Ovary (tissue), 9 donors: ENCODE results near the gene CFI. TPM values are rescaled to one million over a fixed set of nuclear protein-coding genes. Genes with fewer than 3 reads are reported as not detected.

Source experiments
- DNase-seq, 5 donors: peaks; one replicate each; pipeline ENCODE4 v3.0.0-alpha.2; 2019 to 2020
- H3K27ac ChIP-seq, 2 donors: fragments of 200-600 bp; one replicate each; pipeline versions ENCODE4 v1.5.1 to v1.8.0; 2019 to 2022
- H3K27me3 ChIP-seq: fragments of 200-600 bp; one replicate; pipeline ENCODE4 v1.8.0; 2022
- H3K36me3 ChIP-seq: fragments of 200-600 bp; sonication (generic); one replicate; pipeline ENCODE4 v1.5.1; 2019
- H3K4me1 ChIP-seq: one replicate; pipeline ENCODE4 v1.8.1; 2013; ENCODE audit warnings: mild to moderate bottlenecking, moderate library complexity; ENCODE audit not compliant: insufficient read depth
- H3K4me3 ChIP-seq: fragments of 200-600 bp; sonication (generic); one replicate; pipeline ENCODE4 v1.5.1; 2017
- H3K9me3 ChIP-seq, 2 donors: fragments of 200-600 bp in 1 of 2; sonication (generic) in 1 of 2; one replicate each; pipeline versions ENCODE4 v1.5.1 to v1.8.1; 2013 to 2019; ENCODE audit warnings: mild to moderate bottlenecking in 1 of 2, moderate library complexity in 1 of 2
- CTCF ChIP-seq, 3 donors: fragments of 450-650 bp in 2 of 3; fragments of 200-600 bp in 1 of 3; IDR thresholded peaks; one replicate each; pipeline versions ENCODE4 v1.5.1 to v1.8.0; 2016 to 2022; ENCODE audit warnings: antibody characterized with exemption in 3 of 3, mild to moderate bottlenecking in 1 of 3
- EP300 ChIP-seq: sonication (generic); formaldehyde crosslinking; IDR thresholded peaks from one replicate; pipeline ENCODE4 v1.6.1; 2017; ENCODE audit warnings: antibody characterized with exemption
- POLR2A ChIP-seq: fragments of 450-650 bp; IDR thresholded peaks from one replicate; pipeline ENCODE4 v1.6.1; 2017; ENCODE audit warnings: antibody characterized with exemption, mild to moderate bottlenecking, moderate library complexity
- WGBS, 3 donors: extraction: QIAGEN DNeasy Blood & Tissue Kit in 1 of 3; methylation state at CpG; one replicate each; pipeline versions ENCODE4 v1.1.5 to v1.1.7; 2013 to 2017; 5-methylcytosine and 5-hydroxymethylcytosine counted together
- intact Hi-C, 4 donors: fragments of 100-400 bp; cut with DNase I; formaldehyde crosslinking; loops; one replicate each; pipeline versions ENCODE4 v1.11.0 to v1.15.1; 2022 to 2023
- polyA plus RNA-seq, 2 donors: library from polyadenylated mRNA; stranded (reverse); fragments of 200-250 nt in 1 of 2; fragments of 350-450 nt in 1 of 2; fragmentation: Illumina TruSeq in 1 of 2; extraction: RNeasy Lipid Tissue Mini Kit (QIAGEN cat#74804) in 1 of 2; gene quantifications; one replicate each; pipeline ENCODE4 v1.2.3, GENCODE V29; 2013 to 2014
- total RNA-seq, 7 donors: library from RNA; depleted of rRNA in 2 of 7; stranded (reverse); fragments of >200 nt in 2 of 7; fragmentation: NEBNext Ultra II Directional in 3 of 7; extraction: Animal tissue kit (Norgen Biotek cat#: 25700) in 3 of 7; gene quantifications; one replicate each; pipeline versions ENCODE4 v1.1.0 to v1.2.4, GENCODE V29; 2016 to 2023
- donor health status: DM: no; HTN: no; CAD: no; lungs with moderate emphysema.
- donor health status: DM: no; HTN: no; CAD: no.
- donor health status: Bipolar disorder and iron deficiency.
- donor health status: DM: yes; HTN: yes; CAD: no.
- donor health status: DM: no; HTN: no; CAD: no.
- donor health status: DM: yes; HTN: yes; CAD: no.

Gene CFI
- total and polyA plus RNA-seq, 9 donors, result 13.1 to 112 (median 38.2) TPM

- WGBS, 3 donors, result 0 to 1% (median 0%) methylated on average over 47 to 72 of the region's 72 CpGs
- Histone ChIP-seq H3K27ac (peak within 1 kb of the TSS; percentile 63 to 68), H3K36me3 (no peaks in the 10 kb centered on the region), H3K9me3 (no peaks in the 10 kb centered on the region), H3K27me3 (no peaks in the 10 kb centered on the region), H3K4me3 (peak within 1 kb of the TSS; percentile 88), H3K4me1 (peaks cover 5% of the 10 kb centered on the region)
- DNase-seq, result peak; percentile 83 to 90 (median 84)
- TF ChIP-seq EP300 (no peak), CTCF (IDR thresholded peaks at IDR 0.05) (peak; percentile 23 to 63 (median 57))
- intact Hi-C loops, result loop anchor here in 3 of 4 donors (10.0 kb wide), 3 partner anchors 112 to 268 kb away; partner anchors contain the start of genes GAR1 (in 2 of the 3), RRH (in 1 of the 3) and SEC24B (in 1 of the 3)
Measured at GRCh38 chr4:109702950-109703663, 98.7 kb downstream of the CFI start, which contains the start of gene CASP6. Gene CASP6, minus strand, starts transcription at chr4:109703445. Its CDS starts 50 bp downstream, at chr4:109703395.

- no peak for DNase-seq
- Histone ChIP-seq H3K9me3 (no peaks in the 10 kb centered on the region), H3K27ac (no peak overlapping the region), H3K4me1 (peaks cover 5% of the 10 kb centered on the region), H3K27me3 (no peaks in the 10 kb centered on the region), H3K4me3 (peak overlapping the region; percentile 88), H3K36me3 (no peaks in the 10 kb centered on the region)
- TF ChIP-seq POLR2A, result no peak
- TF ChIP-seq EP300, result no peak
- no peak for TF ChIP-seq CTCF (IDR thresholded peaks at IDR 0.05)
- WGBS, 3 donors, result 36 to 48% (median 45%) methylated on average over 21 of the region's 21 CpGs
- intact Hi-C loops, result loop anchor here in 3 of 4 donors (10.0 kb wide), 3 partner anchors 113 to 267 kb away; partner anchors contain the start of genes GAR1 (in 2 of the 3), RRH (in 1 of the 3) and SEC24B (in 1 of the 3)
Measured at GRCh38 chr4:109701566-109702410, 100.0 kb downstream of the CFI start.

- H3K27me3 ChIP-seq, result no peaks in the 10 kb centered on the region
- H3K36me3 ChIP-seq, result no peaks in the 10 kb centered on the region
- no peaks in the 10 kb centered on the region for H3K9me3 ChIP-seq
- no peak for DNase-seq
- H3K27ac ChIP-seq, result no peak overlapping the region
- H3K4me1 ChIP-seq, result peaks cover 5% of the 10 kb centered on the region
- intact Hi-C loops, result loop anchor here in 3 of 4 donors (10.0 kb wide), 3 partner anchors 115 to 265 kb away; partner anchors contain the start of genes GAR1 (in 2 of the 3), RRH (in 1 of the 3) and SEC24B (in 1 of the 3)
- TF ChIP-seq POLR2A (no peak), EP300 (no peak), CTCF (IDR thresholded peaks at IDR 0.05) (no peak)
- H3K4me3 ChIP-seq, result no peak overlapping the region
- WGBS, 3 donors, result 72 to 87% (median 82%) methylated on average over 8 of the region's 8 CpGs
Measured at GRCh38 chr4:109699553-109700225, 102.1 kb downstream of the CFI start.

GRCh38 chr4:109698656-109699055 is 103.1 kb downstream of the CFI start:
- no peaks in the 10 kb centered on the region for H3K36me3 ChIP-seq
- H3K27ac ChIP-seq, result no peak overlapping the region
- H3K4me1 ChIP-seq, result peaks cover 5% of the 10 kb centered on the region
- no peaks in the 10 kb centered on the region for H3K27me3 ChIP-seq
- no peak for DNase-seq
- intact Hi-C loops, result no loop called here
- 95 to 100% (median 96%) methylated on average over 1 of the region's 1 CpG for WGBS, 3 donors
- H3K9me3 ChIP-seq, result no peaks in the 10 kb centered on the region
- no peak for TF ChIP-seq CTCF (IDR thresholded peaks at IDR 0.05)
- no peak for TF ChIP-seq POLR2A
- TF ChIP-seq EP300, result no peak
- H3K4me3 ChIP-seq, result no peak overlapping the region
